KG1 (cell line): Measurements from ENCODE around the gene TSGA10IP.

Experiments used
- DNase-seq: peaks from one replicate; lab custom pipeline; 2025; lab: John Stamatoyannopoulos, UW

TSGA10IP gene

GRCh38 chr11:65945430-65945911 lies at the start of gene TSGA10IP:
TSS of gene TSGA10IP (plus strand) at chr11:65945480. CDS start at chr11:65945676, 196 bp downstream.
- DNase-seq = no peak

- no peak for DNase-seq
Measured at GRCh38 chr11:65895482-65895981, 49.7 kb upstream of the TSGA10IP start.

GRCh38 chr11:65896034-65896999 lies 49.0 kb upstream of the TSGA10IP start:
- DNase-seq = no peak

GRCh38 chr11:65897020-65897471 lies 48.2 kb upstream of the TSGA10IP start:
- DNase-seq = no peak

GRCh38 chr11:65898656-65899355 lies 46.5 kb upstream of the TSGA10IP start:
- DNase-seq = no peak

- DNase-seq = no peak
Measured at GRCh38 chr11:65899356-65900124, 45.7 kb upstream of the TSGA10IP start.

- DNase-seq = no peak
Measured at GRCh38 chr11:65900125-65900898, 45.0 kb upstream of the TSGA10IP start, which contains the start of gene FOSL1. TSS of gene FOSL1 (minus strand) at chr11:65900388. CDS start at chr11:65900339, 49 bp downstream.

GRCh38 chr11:65900899-65901180 lies 44.4 kb upstream of the TSGA10IP start:
- DNase-seq = no peak

GRCh38 chr11:65903068-65903481 lies 42.2 kb upstream of the TSGA10IP start:
- DNase-seq = no peak

- no peak for DNase-seq
Measured at GRCh38 chr11:65903715-65904114, 41.6 kb upstream of the TSGA10IP start.

- no peak for DNase-seq
Measured at GRCh38 chr11:65906602-65907001, 38.7 kb upstream of the TSGA10IP start.

GRCh38 chr11:65907878-65908277 lies 37.4 kb upstream of the TSGA10IP start:
- no peak for DNase-seq

- DNase-seq = no peak
Measured at GRCh38 chr11:65911682-65912568, 33.4 kb upstream of the TSGA10IP start.

GRCh38 chr11:65912845-65913244 lies 32.4 kb upstream of the TSGA10IP start:
- DNase-seq = no peak

- DNase-seq = no peak
Measured at GRCh38 chr11:65915101-65915820, 30.0 kb upstream of the TSGA10IP start.

- DNase-seq = no peak
Measured at GRCh38 chr11:65915821-65916251, 29.4 kb upstream of the TSGA10IP start.

- no peak for DNase-seq
Measured at GRCh38 chr11:65916391-65916790, 28.9 kb upstream of the TSGA10IP start.

- DNase-seq = no peak
Measured at GRCh38 chr11:65917077-65917433, 28.2 kb upstream of the TSGA10IP start.

- no peak for DNase-seq
Measured at GRCh38 chr11:65917434-65918210, 27.7 kb upstream of the TSGA10IP start.
